ENCODE measurements around the gene SLC6A4.

The SLC6A4 gene

DNA sequence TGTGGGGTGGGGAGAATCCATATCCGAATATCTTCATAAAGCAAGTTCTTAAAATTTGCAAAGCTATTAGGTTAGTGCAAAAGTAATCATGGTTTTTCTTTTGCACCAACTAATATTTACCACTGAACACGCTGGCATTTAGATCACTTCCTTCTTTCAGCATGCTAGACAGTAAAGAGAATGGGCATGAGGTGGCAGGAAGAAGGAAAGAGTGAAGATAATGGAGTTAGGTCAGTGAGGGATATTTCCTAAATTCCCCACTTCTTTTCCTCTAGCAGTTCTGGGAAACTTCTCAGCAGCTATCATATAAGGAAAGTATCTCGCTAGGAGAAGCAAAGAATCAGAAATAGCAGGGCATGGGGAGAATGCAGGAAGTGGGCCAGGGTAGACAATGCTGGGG lies 39.0 kb downstream of the SLC6A4 start:
- Histone ChIP-seq H3K9me3 (no peaks in the 10 kb centered on the region), H3K4me1 (no peaks in the 10 kb centered on the region), H3K27me3 (no peaks in the 10 kb centered on the region), H3K36me3 (no peaks in the 10 kb centered on the region), H3K4me3 (ENCODE audit: low read depth, low read length) (no peak overlapping the region)
- TF ChIP-seq CTCF (IDR thresholded peaks at IDR 0.05; ENCODE audit: low read depth, low read length) = no peak
- no peak for DNase-seq

DNA sequence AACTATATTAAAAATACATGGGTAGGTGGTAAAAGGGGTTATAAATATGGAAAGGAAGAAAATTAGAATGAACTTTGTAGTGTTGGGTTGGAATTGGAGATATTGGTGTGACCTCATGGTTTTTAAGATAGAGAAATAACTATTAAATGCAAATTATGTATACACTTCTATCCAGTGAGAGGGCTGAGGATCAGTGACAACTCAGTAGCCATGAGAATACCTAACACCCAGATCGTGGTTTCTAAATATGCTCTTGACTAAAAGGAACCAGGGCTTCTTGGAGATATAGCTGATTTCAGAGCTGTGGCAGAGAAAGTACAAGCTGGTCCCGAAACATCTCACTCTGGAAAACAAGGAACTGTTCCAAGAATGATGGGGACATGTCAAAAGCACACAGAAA lies 44.4 kb downstream of the SLC6A4 start:
- no peak for DNase-seq
- no peak for TF ChIP-seq CTCF (IDR thresholded peaks at IDR 0.05; ENCODE audit: low read depth, low read length)

GRCh38 chr17:30188211-30188939 lies 47.1 kb downstream of the SLC6A4 start:
- Histone ChIP-seq H3K4me3 (ENCODE audit: low read depth, low read length) (no peak overlapping the region), H3K9me3 (no peaks in the 10 kb centered on the region), H3K27me3 (no peaks in the 10 kb centered on the region), H3K4me1 (no peaks in the 10 kb centered on the region), H3K36me3 (peaks cover 2% of the 10 kb centered on the region; the same call in 1 of the 2 replicates)
- no peak for TF ChIP-seq CTCF (IDR thresholded peaks at IDR 0.05; ENCODE audit: low read depth, low read length)
- no peak for DNase-seq

More for the DNA sequence above, 44.4 kb downstream of the SLC6A4 start:
- Histone ChIP-seq H3K4me1 (no peaks in the 10 kb centered on the region), H3K27me3 (no peaks in the 10 kb centered on the region), H3K36me3 (no peaks in the 10 kb centered on the region), H3K9me3 (no peaks in the 10 kb centered on the region), H3K4me3 (ENCODE audit: low read depth, low read length) (no peak overlapping the region)

DNA sequence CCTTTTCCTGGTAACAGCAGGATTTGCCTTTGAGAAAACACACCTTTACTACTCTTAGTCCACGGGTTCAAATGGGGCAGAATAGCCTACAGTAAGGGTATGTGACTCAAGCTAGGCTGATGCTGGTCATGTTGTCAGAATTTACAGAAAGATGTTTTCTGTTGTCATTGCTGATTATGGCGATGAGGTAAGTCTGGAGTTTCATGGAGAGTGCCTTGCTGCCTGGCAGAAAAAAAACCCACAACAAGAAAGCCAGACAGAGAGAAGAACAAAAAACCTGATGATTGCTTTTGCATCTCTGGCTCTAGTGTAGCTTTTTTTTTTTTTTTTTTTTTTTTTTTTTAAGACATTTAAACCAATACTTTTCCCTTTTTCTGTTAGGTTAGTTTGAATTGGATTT lies 47.9 kb downstream of the SLC6A4 start:
- no peaks in the 10 kb centered on the region for H3K9me3 ChIP-seq
- H3K4me3 ChIP-seq (ENCODE audit: low read depth, low read length) = no peak overlapping the region
- DNase-seq = no peak
- H3K4me1 ChIP-seq = no peaks in the 10 kb centered on the region
- TF ChIP-seq CTCF (IDR thresholded peaks at IDR 0.05; ENCODE audit: low read depth, low read length) = no peak
- H3K36me3 ChIP-seq = peaks cover 2% of the 10 kb centered on the region; the same call in 1 of the 2 replicates
- no peaks in the 10 kb centered on the region for H3K27me3 ChIP-seq

GRCh38 chr17:30186761-30187160 lies 48.7 kb downstream of the SLC6A4 start:
- H3K27me3 ChIP-seq = no peaks in the 10 kb centered on the region
- H3K4me3 ChIP-seq (ENCODE audit: low read depth, low read length) = no peak overlapping the region
- H3K9me3 ChIP-seq = no peaks in the 10 kb centered on the region
- H3K4me1 ChIP-seq = no peaks in the 10 kb centered on the region
- H3K36me3 ChIP-seq = peaks cover 2% of the 10 kb centered on the region; the same call in 1 of the 2 replicates
- DNase-seq = no peak
- no peak for TF ChIP-seq CTCF (IDR thresholded peaks at IDR 0.05; ENCODE audit: low read depth, low read length)

DNA sequence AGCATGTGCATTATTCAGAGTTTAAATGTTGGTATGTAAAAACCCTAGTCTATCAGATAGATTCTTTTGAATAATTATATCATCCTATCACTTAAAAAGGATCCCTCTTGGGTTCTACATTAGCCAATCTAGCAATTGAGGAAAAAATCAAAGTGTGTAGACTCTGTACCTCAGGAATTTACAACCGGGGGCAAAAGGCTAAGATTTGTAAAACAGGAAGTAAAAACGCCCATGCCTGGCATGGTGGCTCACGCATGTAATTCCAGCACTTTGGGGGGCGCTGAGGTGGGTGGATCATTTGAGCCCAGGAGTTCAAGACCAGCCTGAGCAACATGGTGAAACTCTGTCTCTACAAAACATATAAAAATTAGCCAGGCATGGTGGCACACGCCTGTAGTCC lies 58.6 kb downstream of the SLC6A4 start:
- DNase-seq = no peak
- no peaks in the 10 kb centered on the region for H3K4me1 ChIP-seq
- H3K4me3 ChIP-seq (ENCODE audit: low read depth, low read length) = no peak overlapping the region
- no peaks in the 10 kb centered on the region for H3K27me3 ChIP-seq
- no peaks in the 10 kb centered on the region for H3K9me3 ChIP-seq
- TF ChIP-seq CTCF (IDR thresholded peaks at IDR 0.05; ENCODE audit: low read depth, low read length) = no peak
- H3K36me3 ChIP-seq = peaks cover 2% of the 10 kb centered on the region; the same call in 1 of the 2 replicates

All from BE2C (cell line).